ENCODE measurements around the gene GP1BA.
A peak's percentile ranks its signal among the peaks of the same experiment; 100 is the strongest.

GP1BA gene

DNA sequence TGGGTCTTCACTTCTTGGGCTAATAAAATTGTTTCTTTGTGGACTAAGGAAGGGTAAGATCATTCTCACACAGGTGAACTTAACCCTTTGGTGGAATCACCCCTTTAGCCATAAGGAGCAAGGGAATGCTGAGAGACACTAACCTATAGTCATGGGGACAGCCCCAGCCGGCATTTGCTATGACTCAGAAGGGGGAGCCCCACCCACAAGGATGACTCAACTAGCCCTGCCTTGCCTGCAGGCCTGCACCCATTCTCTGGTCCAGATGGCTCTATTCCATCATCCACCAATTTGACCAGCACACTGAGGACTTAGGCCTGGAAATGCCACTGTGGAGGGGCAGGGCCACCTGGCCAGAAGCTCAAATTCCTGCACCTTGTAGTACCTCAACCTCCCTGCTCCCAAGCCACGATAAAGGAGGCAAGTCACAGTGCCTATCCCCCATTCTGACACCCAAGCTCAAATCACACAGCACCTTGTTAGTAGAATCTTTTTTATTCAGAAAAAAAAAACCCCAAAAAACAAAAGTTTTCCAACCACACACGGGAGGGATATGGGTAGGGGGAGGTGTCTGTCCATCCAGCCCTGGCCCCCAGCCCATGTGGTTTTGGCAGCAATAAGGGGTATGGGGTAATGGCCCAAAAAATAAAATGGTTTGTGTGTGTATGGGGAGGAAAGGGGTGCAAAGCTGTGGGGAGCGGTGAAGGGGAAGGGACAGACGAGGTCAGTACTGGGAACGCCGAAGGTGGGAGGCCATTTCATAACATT is 13.3 kb downstream of the GP1BA start (continued):
- no peak for TF ChIP-seq ZNF266 (tag by site-specific recombination; IDR thresholded peaks at IDR 0.05; ENCODE audit: low read depth)
- TF ChIP-seq, protein P1, sequence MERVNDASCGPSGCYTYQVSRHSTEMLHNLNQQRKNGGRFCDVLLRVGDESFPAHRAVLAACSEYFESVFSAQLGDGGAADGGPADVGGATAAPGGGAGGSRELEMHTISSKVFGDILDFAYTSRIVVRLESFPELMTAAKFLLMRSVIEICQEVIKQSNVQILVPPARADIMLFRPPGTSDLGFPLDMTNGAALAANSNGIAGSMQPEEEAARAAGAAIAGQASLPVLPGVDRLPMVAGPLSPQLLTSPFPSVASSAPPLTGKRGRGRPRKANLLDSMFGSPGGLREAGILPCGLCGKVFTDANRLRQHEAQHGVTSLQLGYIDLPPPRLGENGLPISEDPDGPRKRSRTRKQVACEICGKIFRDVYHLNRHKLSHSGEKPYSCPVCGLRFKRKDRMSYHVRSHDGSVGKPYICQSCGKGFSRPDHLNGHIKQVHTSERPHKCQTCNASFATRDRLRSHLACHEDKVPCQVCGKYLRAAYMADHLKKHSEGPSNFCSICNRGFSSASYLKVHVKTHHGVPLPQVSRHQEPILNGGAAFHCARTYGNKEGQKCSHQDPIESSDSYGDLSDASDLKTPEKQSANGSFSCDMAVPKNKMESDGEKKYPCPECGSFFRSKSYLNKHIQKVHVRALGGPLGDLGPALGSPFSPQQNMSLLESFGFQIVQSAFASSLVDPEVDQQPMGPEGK (tag by site-specific recombination; IDR thresholded peaks at IDR 0.05), result peak; percentile 95
- TF ChIP-seq ZNF530 (tag by site-specific recombination; IDR thresholded peaks at IDR 0.05; ENCODE audit: low read depth), result no peak
- no peak for TF ChIP-seq ZNF391 (tag by site-specific recombination; IDR thresholded peaks at IDR 0.05; ENCODE audit: borderline replicate concordance, low read depth)
- TF ChIP-seq SP2 (tag by site-specific recombination; IDR thresholded peaks at IDR 0.05), result peak; percentile 35; the same call in 1 of the 2 replicates
- TF ChIP-seq, protein P2, sequence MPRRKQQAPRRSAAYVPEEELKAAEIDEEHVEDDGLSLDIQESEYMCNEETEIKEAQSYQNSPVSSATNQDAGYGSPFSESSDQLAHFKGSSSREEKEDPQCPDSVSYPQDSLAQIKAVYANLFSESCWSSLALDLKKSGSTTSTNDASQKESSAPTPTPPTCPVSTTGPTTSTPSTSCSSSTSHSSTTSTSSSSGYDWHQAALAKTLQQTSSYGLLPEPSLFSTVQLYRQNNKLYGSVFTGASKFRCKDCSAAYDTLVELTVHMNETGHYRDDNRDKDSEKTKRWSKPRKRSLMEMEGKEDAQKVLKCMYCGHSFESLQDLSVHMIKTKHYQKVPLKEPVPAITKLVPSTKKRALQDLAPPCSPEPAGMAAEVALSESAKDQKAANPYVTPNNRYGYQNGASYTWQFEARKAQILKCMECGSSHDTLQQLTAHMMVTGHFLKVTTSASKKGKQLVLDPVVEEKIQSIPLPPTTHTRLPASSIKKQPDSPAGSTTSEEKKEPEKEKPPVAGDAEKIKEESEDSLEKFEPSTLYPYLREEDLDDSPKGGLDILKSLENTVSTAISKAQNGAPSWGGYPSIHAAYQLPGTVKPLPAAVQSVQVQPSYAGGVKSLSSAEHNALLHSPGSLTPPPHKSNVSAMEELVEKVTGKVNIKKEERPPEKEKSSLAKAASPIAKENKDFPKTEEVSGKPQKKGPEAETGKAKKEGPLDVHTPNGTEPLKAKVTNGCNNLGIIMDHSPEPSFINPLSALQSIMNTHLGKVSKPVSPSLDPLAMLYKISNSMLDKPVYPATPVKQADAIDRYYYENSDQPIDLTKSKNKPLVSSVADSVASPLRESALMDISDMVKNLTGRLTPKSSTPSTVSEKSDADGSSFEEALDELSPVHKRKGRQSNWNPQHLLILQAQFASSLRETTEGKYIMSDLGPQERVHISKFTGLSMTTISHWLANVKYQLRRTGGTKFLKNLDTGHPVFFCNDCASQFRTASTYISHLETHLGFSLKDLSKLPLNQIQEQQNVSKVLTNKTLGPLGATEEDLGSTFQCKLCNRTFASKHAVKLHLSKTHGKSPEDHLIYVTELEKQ (tag by site-specific recombination; IDR thresholded peaks at IDR 0.05; ENCODE audit: borderline replicate concordance), result no peak
- no peak for TF ChIP-seq ZNF626 (tag by site-specific recombination; IDR thresholded peaks at IDR 0.05)
- peak; percentile 71 for TF ChIP-seq KLF16 (tag by site-specific recombination; IDR thresholded peaks at IDR 0.05)
- peak; percentile 58; the same call in 1 of the 2 replicates for TF ChIP-seq BCL11A (tag by site-specific recombination; IDR thresholded peaks at IDR 0.05; ENCODE audit: low read depth)
- TF ChIP-seq, protein P3, sequence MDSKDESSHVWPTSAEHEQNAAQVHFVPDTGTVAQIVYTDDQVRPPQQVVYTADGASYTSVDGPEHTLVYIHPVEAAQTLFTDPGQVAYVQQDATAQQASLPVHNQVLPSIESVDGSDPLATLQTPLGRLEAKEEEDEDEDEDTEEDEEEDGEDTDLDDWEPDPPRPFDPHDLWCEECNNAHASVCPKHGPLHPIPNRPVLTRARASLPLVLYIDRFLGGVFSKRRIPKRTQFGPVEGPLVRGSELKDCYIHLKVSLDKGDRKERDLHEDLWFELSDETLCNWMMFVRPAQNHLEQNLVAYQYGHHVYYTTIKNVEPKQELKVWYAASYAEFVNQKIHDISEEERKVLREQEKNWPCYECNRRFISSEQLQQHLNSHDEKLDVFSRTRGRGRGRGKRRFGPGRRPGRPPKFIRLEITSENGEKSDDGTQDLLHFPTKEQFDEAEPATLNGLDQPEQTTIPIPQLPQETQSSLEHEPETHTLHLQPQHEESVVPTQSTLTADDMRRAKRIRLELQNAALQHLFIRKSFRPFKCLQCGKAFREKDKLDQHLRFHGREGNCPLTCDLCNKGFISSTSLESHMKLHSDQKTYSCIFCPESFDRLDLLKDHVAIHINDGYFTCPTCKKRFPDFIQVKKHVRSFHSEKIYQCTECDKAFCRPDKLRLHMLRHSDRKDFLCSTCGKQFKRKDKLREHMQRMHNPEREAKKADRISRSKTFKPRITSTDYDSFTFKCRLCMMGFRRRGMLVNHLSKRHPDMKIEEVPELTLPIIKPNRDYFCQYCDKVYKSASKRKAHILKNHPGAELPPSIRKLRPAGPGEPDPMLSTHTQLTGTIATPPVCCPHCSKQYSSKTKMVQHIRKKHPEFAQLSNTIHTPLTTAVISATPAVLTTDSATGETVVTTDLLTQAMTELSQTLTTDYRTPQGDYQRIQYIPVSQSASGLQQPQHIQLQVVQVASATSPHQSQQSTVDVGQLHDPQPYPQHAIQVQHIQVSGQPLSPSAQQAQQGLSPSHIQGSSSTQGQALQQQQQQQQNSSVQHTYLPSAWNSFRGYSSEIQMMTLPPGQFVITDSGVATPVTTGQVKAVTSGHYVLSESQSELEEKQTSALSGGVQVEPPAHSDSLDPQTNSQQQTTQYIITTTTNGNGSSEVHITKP (tag by site-specific recombination; IDR thresholded peaks at IDR 0.05), result peak; percentile 64
- TF ChIP-seq ZNF132 (tag by site-specific recombination; IDR thresholded peaks at IDR 0.05; ENCODE audit: borderline replicate concordance), result no peak
- no peak for TF ChIP-seq TRIM28 (IDR thresholded peaks at IDR 0.05; ENCODE audit: borderline replicate concordance, low read length)
- TF ChIP-seq, protein P4, sequence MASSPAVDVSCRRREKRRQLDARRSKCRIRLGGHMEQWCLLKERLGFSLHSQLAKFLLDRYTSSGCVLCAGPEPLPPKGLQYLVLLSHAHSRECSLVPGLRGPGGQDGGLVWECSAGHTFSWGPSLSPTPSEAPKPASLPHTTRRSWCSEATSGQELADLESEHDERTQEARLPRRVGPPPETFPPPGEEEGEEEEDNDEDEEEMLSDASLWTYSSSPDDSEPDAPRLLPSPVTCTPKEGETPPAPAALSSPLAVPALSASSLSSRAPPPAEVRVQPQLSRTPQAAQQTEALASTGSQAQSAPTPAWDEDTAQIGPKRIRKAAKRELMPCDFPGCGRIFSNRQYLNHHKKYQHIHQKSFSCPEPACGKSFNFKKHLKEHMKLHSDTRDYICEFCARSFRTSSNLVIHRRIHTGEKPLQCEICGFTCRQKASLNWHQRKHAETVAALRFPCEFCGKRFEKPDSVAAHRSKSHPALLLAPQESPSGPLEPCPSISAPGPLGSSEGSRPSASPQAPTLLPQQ (tag by site-specific recombination; IDR thresholded peaks at IDR 0.05), result peak; percentile 33; the same call in 1 of the 2 replicates
- TF ChIP-seq ZNF138 (tag by site-specific recombination; IDR thresholded peaks at IDR 0.05; ENCODE audit: borderline replicate concordance), result no peak
- TF ChIP-seq ZNF747 (tag by site-specific recombination; IDR thresholded peaks at IDR 0.05), result no peak
- peak; percentile 97 for TF ChIP-seq KLF8 (tag by site-specific recombination; IDR thresholded peaks at IDR 0.05)
- no peak for TF ChIP-seq ZNF624 (tag by site-specific recombination; IDR thresholded peaks at IDR 0.05)
- no peak for TF ChIP-seq ZNF610 (tag by site-specific recombination; IDR thresholded peaks at IDR 0.05; ENCODE audit: borderline replicate concordance)
- TF ChIP-seq, protein P5, sequence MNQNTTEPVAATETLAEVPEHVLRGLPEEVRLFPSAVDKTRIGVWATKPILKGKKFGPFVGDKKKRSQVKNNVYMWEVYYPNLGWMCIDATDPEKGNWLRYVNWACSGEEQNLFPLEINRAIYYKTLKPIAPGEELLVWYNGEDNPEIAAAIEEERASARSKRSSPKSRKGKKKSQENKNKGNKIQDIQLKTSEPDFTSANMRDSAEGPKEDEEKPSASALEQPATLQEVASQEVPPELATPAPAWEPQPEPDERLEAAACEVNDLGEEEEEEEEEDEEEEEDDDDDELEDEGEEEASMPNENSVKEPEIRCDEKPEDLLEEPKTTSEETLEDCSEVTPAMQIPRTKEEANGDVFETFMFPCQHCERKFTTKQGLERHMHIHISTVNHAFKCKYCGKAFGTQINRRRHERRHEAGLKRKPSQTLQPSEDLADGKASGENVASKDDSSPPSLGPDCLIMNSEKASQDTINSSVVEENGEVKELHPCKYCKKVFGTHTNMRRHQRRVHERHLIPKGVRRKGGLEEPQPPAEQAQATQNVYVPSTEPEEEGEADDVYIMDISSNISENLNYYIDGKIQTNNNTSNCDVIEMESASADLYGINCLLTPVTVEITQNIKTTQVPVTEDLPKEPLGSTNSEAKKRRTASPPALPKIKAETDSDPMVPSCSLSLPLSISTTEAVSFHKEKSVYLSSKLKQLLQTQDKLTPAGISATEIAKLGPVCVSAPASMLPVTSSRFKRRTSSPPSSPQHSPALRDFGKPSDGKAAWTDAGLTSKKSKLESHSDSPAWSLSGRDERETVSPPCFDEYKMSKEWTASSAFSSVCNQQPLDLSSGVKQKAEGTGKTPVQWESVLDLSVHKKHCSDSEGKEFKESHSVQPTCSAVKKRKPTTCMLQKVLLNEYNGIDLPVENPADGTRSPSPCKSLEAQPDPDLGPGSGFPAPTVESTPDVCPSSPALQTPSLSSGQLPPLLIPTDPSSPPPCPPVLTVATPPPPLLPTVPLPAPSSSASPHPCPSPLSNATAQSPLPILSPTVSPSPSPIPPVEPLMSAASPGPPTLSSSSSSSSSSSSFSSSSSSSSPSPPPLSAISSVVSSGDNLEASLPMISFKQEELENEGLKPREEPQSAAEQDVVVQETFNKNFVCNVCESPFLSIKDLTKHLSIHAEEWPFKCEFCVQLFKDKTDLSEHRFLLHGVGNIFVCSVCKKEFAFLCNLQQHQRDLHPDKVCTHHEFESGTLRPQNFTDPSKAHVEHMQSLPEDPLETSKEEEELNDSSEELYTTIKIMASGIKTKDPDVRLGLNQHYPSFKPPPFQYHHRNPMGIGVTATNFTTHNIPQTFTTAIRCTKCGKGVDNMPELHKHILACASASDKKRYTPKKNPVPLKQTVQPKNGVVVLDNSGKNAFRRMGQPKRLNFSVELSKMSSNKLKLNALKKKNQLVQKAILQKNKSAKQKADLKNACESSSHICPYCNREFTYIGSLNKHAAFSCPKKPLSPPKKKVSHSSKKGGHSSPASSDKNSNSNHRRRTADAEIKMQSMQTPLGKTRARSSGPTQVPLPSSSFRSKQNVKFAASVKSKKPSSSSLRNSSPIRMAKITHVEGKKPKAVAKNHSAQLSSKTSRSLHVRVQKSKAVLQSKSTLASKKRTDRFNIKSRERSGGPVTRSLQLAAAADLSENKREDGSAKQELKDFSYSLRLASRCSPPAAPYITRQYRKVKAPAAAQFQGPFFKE (tag by site-specific recombination; IDR thresholded peaks at IDR 0.05; ENCODE audit: borderline replicate concordance), result no peak
- TF ChIP-seq, protein P6, sequence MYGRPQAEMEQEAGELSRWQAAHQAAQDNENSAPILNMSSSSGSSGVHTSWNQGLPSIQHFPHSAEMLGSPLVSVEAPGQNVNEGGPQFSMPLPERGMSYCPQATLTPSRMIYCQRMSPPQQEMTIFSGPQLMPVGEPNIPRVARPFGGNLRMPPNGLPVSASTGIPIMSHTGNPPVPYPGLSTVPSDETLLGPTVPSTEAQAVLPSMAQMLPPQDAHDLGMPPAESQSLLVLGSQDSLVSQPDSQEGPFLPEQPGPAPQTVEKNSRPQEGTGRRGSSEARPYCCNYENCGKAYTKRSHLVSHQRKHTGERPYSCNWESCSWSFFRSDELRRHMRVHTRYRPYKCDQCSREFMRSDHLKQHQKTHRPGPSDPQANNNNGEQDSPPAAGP (tag by site-specific recombination; IDR thresholded peaks at IDR 0.05), result peak; percentile 69

All from HEK293 (cell line).